Caco-2 (cell line): ENCODE results near the gene CACTIN. TPM values are rescaled to one million over a fixed set of nuclear protein-coding genes. Genes with fewer than 3 reads are reported as not detected.

Experiments used
- BruUV-seq: library from RNA; stranded (reverse); fragments of 400-500 nt; replicated peaks from 2 replicates; lab custom pipeline; 2021; lab: Mats Ljungman, UMichigan
- CTCF ChIA-PET: fragments of 300-600 bp; sonication (Branson Sonifier 250); formaldehyde crosslinking; loops from one replicate; lab custom pipeline; 2022; ENCODE audit warnings: antibody characterized with exemption; lab: Charles Lee
- POLR2A ChIA-PET: fragments of 300-600 bp; sonication (Branson Sonifier 250); formaldehyde crosslinking; loops from one replicate; lab custom pipeline; 2022; ENCODE audit warnings: antibody characterized with exemption; lab: Charles Lee
- DNase-seq, 2 experiments: peaks; one replicate each; pipeline versions ENCODE4 v3.0.0 to v3.0.0-alpha.2; 2020 to 2022
- H3K27me3 ChIP-seq: replicated peaks from 2 replicates; pipeline ENCODE4 v1.6.0; 2011; ENCODE audit warnings: low read length; ENCODE audit not compliant: control insufficient read depth, insufficient read depth
- H3K36me3 ChIP-seq: 2 replicates; pipeline ENCODE4 v1.5.1; 2011; ENCODE audit warnings: low read length; ENCODE audit not compliant: control insufficient read depth, insufficient read depth
- H3K4me1 ChIP-seq: fragments of 250-450 bp; sonication (Bioruptor Pico); 2 replicates; pipeline ENCODE4 v1.5.1; 2020; ENCODE audit warnings: mild to moderate bottlenecking
- H3K4me3 ChIP-seq: 2 replicates; pipeline ENCODE4 v1.5.1; 2011; ENCODE audit warnings: low read depth, mild to moderate bottlenecking, control low read depth, low read length
- H3K9me3 ChIP-seq: fragments of 250-450 bp; sonication (Bioruptor Pico); 2 replicates; pipeline ENCODE4 v1.5.1; 2020; ENCODE audit warnings: mild to moderate bottlenecking, moderate library complexity
- H3K27ac Mint-ChIP-seq: one replicate; pipeline ENCODE4 v1.8.0; 2022; ENCODE audit warnings: mixed read lengths; ENCODE audit not compliant: unreplicated experiment
- H3K27me3 Mint-ChIP-seq: one replicate; pipeline ENCODE4 v1.8.0; 2022; ENCODE audit warnings: mixed read lengths; ENCODE audit not compliant: insufficient read depth, unreplicated experiment
- H3K36me3 Mint-ChIP-seq: one replicate; pipeline ENCODE4 v1.8.0; 2022; ENCODE audit warnings: mild to moderate bottlenecking, mixed read lengths; ENCODE audit not compliant: insufficient read depth, unreplicated experiment
- H3K4me1 Mint-ChIP-seq: one replicate; pipeline ENCODE4 v1.8.0; 2022; ENCODE audit warnings: low read depth, mixed read lengths; ENCODE audit not compliant: unreplicated experiment
- H3K4me3 Mint-ChIP-seq: one replicate; pipeline ENCODE4 v1.8.0; 2022; ENCODE audit warnings: mild to moderate bottlenecking, moderate library complexity, mixed read lengths; ENCODE audit not compliant: unreplicated experiment
- H3K9me3 Mint-ChIP-seq: one replicate; pipeline ENCODE4 v1.8.0; 2022; ENCODE audit warnings: mixed read lengths; ENCODE audit not compliant: unreplicated experiment
- intact Hi-C: fragments of 100-400 bp; cut with micrococcal nuclease; formaldehyde crosslinking; loops from one replicate; pipeline ENCODE4 v1.10.0; 2022; ENCODE audit not compliant: unreplicated experiment
- total RNA-seq: library from RNA; stranded (reverse); gene quantifications from 2 replicates; pipeline ENCODE4 v1.2.3, GENCODE V29; 2022
- TF ChIP-seq, protein P1 (sequence below), 2 experiments: fragments of 200-600 bp in 1 of 2; IDR thresholded peaks; 1 replicate in 1 of 2; 2 replicates in 1 of 2; pipeline versions ENCODE4 v1.5.1 to v1.8.0; 2011 to 2022; ENCODE audit warnings: antibody characterized with exemption in 1 of 2, control low read depth in 1 of 2, inconsistent platforms in 1 of 2, low read depth in 1 of 2, low read length in 1 of 2, mild to moderate bottlenecking in 1 of 2, moderate library complexity in 1 of 2; ENCODE audit not compliant: insufficient read depth in 1 of 2, severe bottlenecking in 1 of 2, unreplicated experiment in 1 of 2

The CACTIN gene
- total RNA-seq, 1 experiment from 2014 or later = 33.9 TPM

DNA sequence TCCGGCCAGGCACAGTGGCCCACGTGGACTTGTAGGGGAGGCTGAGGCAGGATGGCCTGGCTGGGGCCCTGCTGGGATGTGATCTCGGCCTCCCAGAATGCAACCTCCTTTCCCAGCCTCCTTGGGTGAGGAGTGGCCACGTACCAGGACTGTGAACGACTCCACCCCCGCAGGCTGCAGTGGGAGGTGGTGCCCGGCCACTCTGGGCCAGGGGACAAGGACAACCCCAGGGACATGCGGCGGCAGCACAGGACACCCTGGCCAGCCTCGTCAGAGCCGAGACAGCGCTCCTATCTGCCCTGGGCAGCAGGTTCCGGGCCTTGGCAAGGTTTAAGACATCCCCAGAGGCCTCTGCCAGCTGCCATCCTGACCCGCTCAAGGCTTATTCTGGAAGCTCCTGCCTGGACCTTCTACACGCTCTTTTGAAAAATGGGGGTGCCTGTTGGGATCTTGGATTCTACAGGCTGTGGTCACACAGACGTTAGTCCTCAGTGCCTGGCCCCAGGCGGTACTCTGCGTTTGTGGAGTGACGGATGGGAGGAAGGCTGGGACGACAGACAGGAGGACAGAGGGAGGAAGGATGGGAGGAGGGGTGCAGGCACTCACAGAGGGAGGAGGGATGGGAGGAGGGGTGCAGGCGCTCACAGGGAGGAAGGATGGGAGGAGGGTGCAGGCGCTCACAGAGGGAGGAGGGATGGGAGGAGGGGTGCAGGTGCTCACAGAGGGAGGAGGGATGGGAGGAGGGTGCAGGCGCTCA is 19.9 kb upstream of the CACTIN start:
- no peaks in the 10 kb centered on the region for H3K9me3 Mint-ChIP-seq
- Histone ChIP-seq H3K9me3 (no peaks in the 10 kb centered on the region), H3K4me1 (no peaks in the 10 kb centered on the region), H3K27me3 (no peaks in the 10 kb centered on the region), H3K36me3 (no peaks in the 10 kb centered on the region), H3K4me3 (no peak overlapping the region)
- ChIA-PET POLR2A (no interaction called here), CTCF (no interaction called here)
- H3K27ac Mint-ChIP-seq = no peak overlapping the region
- no TSS peak for BruUV-seq
- H3K4me3 Mint-ChIP-seq = no peak overlapping the region
- peaks cover 12% of the 10 kb centered on the region for H3K36me3 Mint-ChIP-seq
- intact Hi-C loops = no loop called here
- TF ChIP-seq, protein P1, sequence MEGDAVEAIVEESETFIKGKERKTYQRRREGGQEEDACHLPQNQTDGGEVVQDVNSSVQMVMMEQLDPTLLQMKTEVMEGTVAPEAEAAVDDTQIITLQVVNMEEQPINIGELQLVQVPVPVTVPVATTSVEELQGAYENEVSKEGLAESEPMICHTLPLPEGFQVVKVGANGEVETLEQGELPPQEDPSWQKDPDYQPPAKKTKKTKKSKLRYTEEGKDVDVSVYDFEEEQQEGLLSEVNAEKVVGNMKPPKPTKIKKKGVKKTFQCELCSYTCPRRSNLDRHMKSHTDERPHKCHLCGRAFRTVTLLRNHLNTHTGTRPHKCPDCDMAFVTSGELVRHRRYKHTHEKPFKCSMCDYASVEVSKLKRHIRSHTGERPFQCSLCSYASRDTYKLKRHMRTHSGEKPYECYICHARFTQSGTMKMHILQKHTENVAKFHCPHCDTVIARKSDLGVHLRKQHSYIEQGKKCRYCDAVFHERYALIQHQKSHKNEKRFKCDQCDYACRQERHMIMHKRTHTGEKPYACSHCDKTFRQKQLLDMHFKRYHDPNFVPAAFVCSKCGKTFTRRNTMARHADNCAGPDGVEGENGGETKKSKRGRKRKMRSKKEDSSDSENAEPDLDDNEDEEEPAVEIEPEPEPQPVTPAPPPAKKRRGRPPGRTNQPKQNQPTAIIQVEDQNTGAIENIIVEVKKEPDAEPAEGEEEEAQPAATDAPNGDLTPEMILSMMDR (IDR thresholded peaks at IDR 0.05; ENCODE audit: insufficient read depth in 1 of 2, low read depth in 1 of 2, low read length in 1 of 2, severe bottlenecking in 1 of 2, unreplicated experiment in 1 of 2) = no peak
- no peaks in the 10 kb centered on the region for H3K4me1 Mint-ChIP-seq
- no peak for DNase-seq
- no peaks in the 10 kb centered on the region for H3K27me3 Mint-ChIP-seq

DNA sequence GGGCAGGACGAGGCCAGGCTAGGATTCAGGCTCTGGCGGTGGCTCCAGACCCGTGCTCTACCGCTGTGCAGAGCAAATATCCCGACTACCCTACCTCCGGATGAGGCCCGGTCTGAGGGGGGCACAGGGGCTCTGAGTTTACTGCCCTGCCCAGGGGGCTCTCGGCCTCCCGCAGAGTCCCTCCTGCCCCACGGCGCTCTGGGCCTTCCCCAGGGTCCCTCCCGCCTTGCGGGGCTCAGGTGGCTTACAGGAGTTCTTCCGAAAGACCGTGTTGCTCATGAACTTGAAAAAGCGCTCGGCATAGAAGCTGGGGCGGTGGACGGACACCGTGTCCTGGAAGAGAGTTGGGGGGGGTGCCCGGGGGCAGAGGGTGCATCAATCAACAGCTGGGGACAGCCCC is 19.1 kb upstream of the CACTIN start:
- intact Hi-C loops = no loop called here
- no peak overlapping the region for H3K27ac Mint-ChIP-seq
- Histone ChIP-seq H3K27me3 (no peaks in the 10 kb centered on the region), H3K4me1 (no peaks in the 10 kb centered on the region), H3K36me3 (no peaks in the 10 kb centered on the region), H3K9me3 (no peaks in the 10 kb centered on the region), H3K4me3 (no peak overlapping the region)
- DNase-seq = no peak
- peaks cover 11% of the 10 kb centered on the region for H3K36me3 Mint-ChIP-seq
- no peaks in the 10 kb centered on the region for H3K4me1 Mint-ChIP-seq
- BruUV-seq = no TSS peak
- H3K27me3 Mint-ChIP-seq = no peaks in the 10 kb centered on the region
- CTCF ChIA-PET = no interaction called here
- H3K9me3 Mint-ChIP-seq = no peaks in the 10 kb centered on the region
- no peak overlapping the region for H3K4me3 Mint-ChIP-seq
- TF ChIP-seq, protein P1 (IDR thresholded peaks at IDR 0.05; ENCODE audit: insufficient read depth in 1 of 2, low read depth in 1 of 2, low read length in 1 of 2, severe bottlenecking in 1 of 2, unreplicated experiment in 1 of 2) = no peak
- POLR2A ChIA-PET = no interaction called here

DNA sequence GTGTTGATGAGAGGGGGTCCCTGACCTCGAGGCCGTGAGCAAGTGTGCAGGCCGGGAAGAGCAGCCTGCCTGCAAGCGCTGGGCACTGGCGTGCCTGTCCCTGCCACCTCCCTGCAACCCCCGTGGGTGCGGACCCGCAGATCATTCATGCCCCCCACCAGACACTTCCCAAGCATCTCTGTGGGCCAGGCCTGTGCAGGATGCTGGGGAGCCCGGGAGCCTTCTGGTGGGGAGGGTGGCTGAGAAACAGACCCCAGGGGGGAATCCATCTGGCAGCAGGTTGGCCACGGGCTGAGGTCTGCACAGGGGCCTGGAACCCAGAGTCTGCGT is 18.4 kb upstream of the CACTIN start:
- TF ChIP-seq, protein P1 (IDR thresholded peaks at IDR 0.05; ENCODE audit: insufficient read depth in 1 of 2, low read depth in 1 of 2, low read length in 1 of 2, severe bottlenecking in 1 of 2, unreplicated experiment in 1 of 2) = no peak
- Mint-ChIP-seq H3K4me1 (no peaks in the 10 kb centered on the region), H3K27ac (no peak overlapping the region), H3K27me3 (no peaks in the 10 kb centered on the region), H3K9me3 (no peaks in the 10 kb centered on the region), H3K36me3 (peaks cover 7% of the 10 kb centered on the region), H3K4me3 (no peak overlapping the region)
- Histone ChIP-seq H3K9me3 (no peaks in the 10 kb centered on the region), H3K4me1 (no peaks in the 10 kb centered on the region), H3K36me3 (no peaks in the 10 kb centered on the region), H3K4me3 (no peak overlapping the region), H3K27me3 (no peaks in the 10 kb centered on the region)
- POLR2A ChIA-PET = no interaction called here
- intact Hi-C loops = no loop called here
- DNase-seq = no peak
- BruUV-seq = no TSS peak
- CTCF ChIA-PET = no interaction called here
